ENCODE data around the gene MSGN1. TPM values are rescaled to one million over a fixed set of nuclear protein-coding genes. Genes with fewer than 3 reads are reported as not detected.

Gene MSGN1
- total RNA-seq, 1 experiment from 2014 or later: not detected

DNA sequence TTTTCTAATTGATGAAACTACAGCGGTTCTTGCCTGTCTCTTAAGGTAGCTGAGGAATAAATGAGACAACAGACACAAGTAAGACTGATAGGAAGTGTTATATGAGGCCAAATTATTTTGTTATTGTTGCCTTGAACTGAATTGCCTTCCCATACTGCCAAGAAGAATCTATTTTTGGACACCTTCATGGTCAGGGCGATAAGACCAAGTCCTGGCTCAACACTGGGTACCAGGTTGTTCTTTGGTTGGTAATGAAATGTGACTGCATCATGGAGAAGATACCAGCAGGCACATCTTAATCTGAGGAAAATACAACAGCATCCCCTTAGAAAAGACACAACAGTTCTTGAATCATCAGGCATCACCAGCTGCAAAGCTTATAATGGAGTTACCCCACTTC is 23.7 kb downstream of the MSGN1 start:
- no peak overlapping the region for H3K4me2 ChIP-seq (ENCODE audit: insufficient read depth, insufficient read length, low read length)
- no peaks in the 10 kb centered on the region for H3K79me1 ChIP-seq (ENCODE audit: insufficient read depth, low read depth, low read length, poor library complexity, severe bottlenecking)
- H3K27me3 ChIP-seq (ENCODE audit: insufficient read depth, low read length): no peaks in the 10 kb centered on the region
- no peak overlapping the region for H2BK12ac ChIP-seq (ENCODE audit: insufficient read length, low read depth, low read length)
- Mint-ChIP-seq H3K27ac (no peak overlapping the region), H3K4me1 (no peaks in the 10 kb centered on the region), H3K4me3 (no peak overlapping the region), H3K27me3 (ENCODE audit: low read depth) (peaks cover 2% of the 10 kb centered on the region; the same call in 1 of the 2 replicates), H3K36me3 (ENCODE audit: insufficient read depth in 1 of 3, low read depth in 3 of 3) (no peaks in the 10 kb centered on the region), H3K9me3 (no peaks in the 10 kb centered on the region)
- H3K9ac ChIP-seq (ENCODE audit: extremely low read depth, insufficient read length, low read length): no peak overlapping the region
- H2BK15ac ChIP-seq (ENCODE audit: low read depth, low read length): no peak overlapping the region
- WGBS (ENCODE audit: extremely low coverage, insufficient read length, low lambda C conversion rate): no CpG with 5 or more reads among the region's 2 CpGs
- no peak overlapping the region for H2AFZ ChIP-seq (ENCODE audit: low read length)
- H3K9me3 ChIP-seq (ENCODE audit: control insufficient read depth, low read depth, low read length): no peaks in the 10 kb centered on the region
- no peak overlapping the region for H2AK5ac ChIP-seq (ENCODE audit: insufficient read length, low read length)
- H2BK20ac ChIP-seq (ENCODE audit: low read depth, low read length, poor library complexity, severe bottlenecking): no peak overlapping the region
- no peak overlapping the region for H3K27ac ChIP-seq (ENCODE audit: insufficient read length, low read depth, low read length)
- no peak overlapping the region for H4K8ac ChIP-seq (replicated peaks; ENCODE audit: insufficient read length, low read depth, low read length)
- H4K91ac ChIP-seq (ENCODE audit: insufficient read length, low read depth, low read length): no peak overlapping the region
- H3K4ac ChIP-seq (ENCODE audit: low read depth, low read length): no peak overlapping the region
- no peak overlapping the region for H2BK5ac ChIP-seq (ENCODE audit: insufficient read length, low read length)
- H3K14ac ChIP-seq (ENCODE audit: insufficient read depth, low read length): no peak overlapping the region
- H3T11ph ChIP-seq (ENCODE audit: low read length): no peak overlapping the region
- H3K23me2 ChIP-seq (ENCODE audit: insufficient read length, low read depth, low read length, poor library complexity, severe bottlenecking): no peaks in the 10 kb centered on the region
- TF ChIP-seq CTCF (conservative IDR thresholded peaks at IDR 0.05): no peak
- DNase-seq: no peak
- H3K18ac ChIP-seq (ENCODE audit: insufficient read length, low read depth, low read length): no peak overlapping the region
- H3K56ac ChIP-seq (ENCODE audit: insufficient read length, low read depth, low read length): no peak overlapping the region
- no peaks in the 10 kb centered on the region for H3K79me2 ChIP-seq (ENCODE audit: insufficient read depth, low read length)
- H4K20me1 ChIP-seq (ENCODE audit: control insufficient read depth, insufficient read depth, insufficient read length): no peaks in the 10 kb centered on the region
- H2BK120ac ChIP-seq (ENCODE audit: low read depth, low read length, poor library complexity, severe bottlenecking): no peak overlapping the region
- H3K23ac ChIP-seq (ENCODE audit: insufficient read length, low read depth, low read length): no peak overlapping the region
- no peaks in the 10 kb centered on the region for H3K4me1 ChIP-seq (ENCODE audit: insufficient read depth, low read length)
- no peak overlapping the region for H4K5ac ChIP-seq (ENCODE audit: insufficient read length, low read depth, low read length)

Measured in H9 (cell line).